CD4-positive, alpha-beta T cell treated with Interleukin-10 for 1 hour (primary cell): Measurements from ENCODE around the gene MICB.
A peak's percentile ranks its signal among the peaks of the same experiment; 100 is the strongest.
"Not testable (repeated sequence)": the region's sequence is repeated elsewhere in the genome, so short reads cannot be mapped to it uniquely, and the experiment has no call there.

Source experiments
- DNase-seq: peaks from one replicate; pipeline ENCODE4 v3.0.0-alpha.2; 2020

Gene MICB

GRCh38 chr6:31476515-31477139, 21.3 kb upstream of the MICB start:
- DNase-seq = no peak

- no peak for DNase-seq
Observed at GRCh38 chr6:31477521-31477920, 20.4 kb upstream of the MICB start.

- DNase-seq = no peak
Observed at GRCh38 chr6:31478186-31478950, 19.6 kb upstream of the MICB start.

GRCh38 chr6:31479151-31479932, 18.6 kb upstream of the MICB start:
- no peak for DNase-seq

GRCh38 chr6:31479933-31480535, 17.9 kb upstream of the MICB start:
- DNase-seq = no peak

- DNase-seq = no peak
Observed at GRCh38 chr6:31480574-31480973, 17.4 kb upstream of the MICB start.

- DNase-seq = no peak
Observed at GRCh38 chr6:31483392-31483791, 14.6 kb upstream of the MICB start.

- no peak for DNase-seq
Observed at GRCh38 chr6:31485055-31485454, 12.9 kb upstream of the MICB start.

- DNase-seq = not testable (repeated sequence)
Observed at GRCh38 chr6:31486065-31486837, 11.7 kb upstream of the MICB start.

- not testable (repeated sequence) for DNase-seq
Observed at GRCh38 chr6:31487674-31488073, 10.3 kb upstream of the MICB start.

- no peak for DNase-seq
Observed at GRCh38 chr6:31489086-31489485, 8.9 kb upstream of the MICB start.

- no peak for DNase-seq
Observed at GRCh38 chr6:31490115-31490873, 7.7 kb upstream of the MICB start.

GRCh38 chr6:31493550-31493874, 4.4 kb upstream of the MICB start:
- not testable (repeated sequence) for DNase-seq

- DNase-seq = peak; percentile 78
Observed at GRCh38 chr6:31493875-31494694, 3.9 kb upstream of the MICB start.

GRCh38 chr6:31495580-31495979, 2.4 kb upstream of the MICB start:
- no peak for DNase-seq

GRCh38 chr6:31496826-31497225, 1.1 kb upstream of the MICB start:
- DNase-seq = not testable (repeated sequence)

GRCh38 chr6:31498748-31499147, 803 bp downstream of the MICB start:
- DNase-seq = no peak

GRCh38 chr6:31499648-31500047, 1.7 kb downstream of the MICB start:
- not testable (repeated sequence) for DNase-seq

GRCh38 chr6:31502586-31502985, 4.6 kb downstream of the MICB start:
- no peak for DNase-seq

GRCh38 chr6:31509036-31509435, 11.1 kb downstream of the MICB start:
- DNase-seq = not testable (repeated sequence)

GRCh38 chr6:31510007-31510406, 12.1 kb downstream of the MICB start:
- DNase-seq = no peak
